Measurements from ENCODE around the gene LPP. TPM values are rescaled to one million over a fixed set of nuclear protein-coding genes. Genes with fewer than 3 reads are reported as not detected.

LPP gene
- total RNA-seq, 4 donors from 2014 or later, result 141 to 248 (median 185) TPM

- TF ChIP-seq CTCF (IDR thresholded peaks at IDR 0.05; ENCODE audit: low read depth), result no peak
These were observed 329.0 kb downstream of the LPP start for GRCh38 chr3:188482929-188483328.

GRCh38 chr3:188486126-188486525 is 332.2 kb downstream of the LPP start:
- no peak for TF ChIP-seq CTCF (IDR thresholded peaks at IDR 0.05; ENCODE audit: low read depth)

- TF ChIP-seq CTCF (IDR thresholded peaks at IDR 0.05; ENCODE audit: low read depth), result no peak
These were observed 333.0 kb downstream of the LPP start for GRCh38 chr3:188486952-188487351.

DNA sequence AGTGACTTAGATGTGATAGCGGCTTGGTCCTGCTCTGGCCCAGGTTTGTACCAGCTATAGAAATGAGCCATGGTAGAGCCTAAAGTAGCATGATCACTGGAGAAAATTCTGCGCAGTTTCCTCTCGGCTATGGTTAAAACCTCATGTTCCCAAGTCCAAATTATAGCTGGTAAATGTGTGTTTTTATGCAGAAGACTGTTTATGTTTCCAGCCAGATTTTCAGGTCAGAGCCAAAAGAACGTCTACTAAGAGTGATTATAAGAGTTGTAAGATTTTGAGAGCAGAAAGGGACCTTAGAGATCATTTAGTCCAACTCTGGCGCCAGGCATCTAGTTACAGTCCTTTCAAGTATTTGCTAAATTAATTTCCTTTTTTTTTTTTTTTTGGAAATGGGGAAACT is 333.7 kb downstream of the LPP start:
- no peak for TF ChIP-seq CTCF (IDR thresholded peaks at IDR 0.05; ENCODE audit: low read depth)

GRCh38 chr3:188488801-188489200 is 334.8 kb downstream of the LPP start:
- no peak for TF ChIP-seq CTCF (IDR thresholded peaks at IDR 0.05; ENCODE audit: low read depth)

DNA sequence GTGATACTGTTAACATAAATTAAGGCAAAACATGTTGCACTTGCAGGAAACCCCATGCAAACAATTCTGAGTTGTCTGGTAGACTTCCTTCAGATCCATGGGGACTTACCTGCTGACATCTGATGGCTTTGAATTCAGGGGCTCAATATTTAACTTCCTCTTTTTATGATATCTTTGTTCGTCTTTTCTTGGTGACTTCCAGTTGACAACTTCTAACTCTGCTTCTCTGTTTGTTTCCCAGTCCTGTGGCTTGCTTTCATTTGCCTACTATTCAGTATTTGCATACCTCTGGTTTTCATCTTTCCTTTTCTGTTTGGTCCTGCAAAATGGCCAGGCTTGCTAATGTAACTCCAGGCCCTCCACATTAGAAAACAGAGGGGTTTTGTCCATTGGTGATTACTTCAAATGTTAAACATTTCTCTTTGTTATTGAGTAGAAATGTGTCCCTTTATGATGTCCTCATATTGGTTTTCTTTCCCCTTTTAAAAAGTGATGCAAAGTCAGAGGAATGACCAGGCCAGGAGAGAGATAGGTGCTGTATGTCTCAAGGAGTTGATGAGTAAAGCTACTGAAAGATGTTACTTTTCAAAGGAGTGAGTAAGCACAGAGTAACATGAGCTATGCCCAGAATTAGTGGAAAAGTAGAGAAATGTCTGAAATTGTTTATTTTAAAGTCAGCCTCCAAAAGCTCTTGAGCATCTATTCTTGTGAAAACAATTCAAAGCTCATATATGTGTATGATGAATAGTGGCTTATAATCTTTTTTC is 335.9 kb downstream of the LPP start:
- TF ChIP-seq CTCF (IDR thresholded peaks at IDR 0.05; ENCODE audit: low read depth), result no peak

DNA sequence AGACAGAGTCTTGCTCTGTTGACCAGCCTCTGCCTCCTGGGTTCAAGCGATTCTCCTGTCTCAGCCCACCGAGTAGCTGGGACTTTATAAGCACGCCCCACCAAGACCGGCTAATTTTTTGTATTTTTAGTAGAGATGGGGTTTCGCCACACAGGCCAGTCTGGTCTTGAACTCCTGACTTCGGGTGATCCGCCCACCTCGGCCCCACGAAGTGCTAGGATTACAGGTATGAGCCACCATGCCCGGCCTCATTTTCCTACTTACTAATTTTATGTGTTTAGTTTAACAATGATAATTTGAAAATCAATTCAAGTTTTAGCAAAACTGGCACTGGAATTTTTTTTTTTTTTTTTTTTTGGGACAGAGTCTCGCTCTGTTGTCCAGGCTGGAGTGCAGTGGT is 336.5 kb downstream of the LPP start:
- TF ChIP-seq CTCF (IDR thresholded peaks at IDR 0.05; ENCODE audit: low read depth), result no peak
